HEK293 (cell line): ENCODE measurements around the gene CA10.

Experiments used
- CTCF ChIA-PET: fragments of 350-600 bp; formaldehyde crosslinking; extraction: SDS; loops from one replicate; lab custom pipeline; 2021; ENCODE audit warnings: antibody characterized with exemption; lab: Yijun Ruan, JAX
- POLR2A ChIA-PET: fragments of 300-600 bp; formaldehyde crosslinking; extraction: SDS; loops from one replicate; lab custom pipeline; 2020; ENCODE audit warnings: antibody characterized with exemption, inconsistent platforms; lab: Yijun Ruan, JAX
- H3K27ac ChIP-seq: fragments of 200-500 bp; sonication (Bioruptor generic); 2 replicates; pipeline ENCODE4 v1.5.1; 2014; ENCODE audit warnings: low read depth, low read length, control low read depth, inconsistent platforms; ENCODE audit errors: extremely low read depth
- H3K36me3 ChIP-seq, 2 experiments: fragments of 200-500 bp in 1 of 2; sonication (Bioruptor generic) in 1 of 2; 1 replicate in 1 of 2; 2 replicates in 1 of 2; pipeline ENCODE4 v1.5.1; 2014 to 2017; ENCODE audit warnings: inconsistent platforms in 2 of 2, low read length in 2 of 2; ENCODE audit not compliant: control insufficient read depth in 2 of 2, insufficient read depth in 1 of 2
- H3K4me1 ChIP-seq: fragments of 200-500 bp; sonication (Bioruptor generic); 2 replicates; pipeline ENCODE4 v1.5.1; 2014; ENCODE audit warnings: mild to moderate bottlenecking, low read length, inconsistent platforms; ENCODE audit not compliant: control insufficient read depth, insufficient read depth
- H3K4me3 ChIP-seq: 2 replicates; pipeline ENCODE4 v1.5.1; 2011; ENCODE audit warnings: low read depth, mild to moderate bottlenecking, control low read depth, low read length, moderate library complexity
- H3K9me3 ChIP-seq: fragments of 200-500 bp; sonication (Bioruptor generic); 2 replicates; pipeline ENCODE4 v1.5.1; 2014; ENCODE audit warnings: low read depth, low read length, inconsistent platforms; ENCODE audit not compliant: control insufficient read depth, insufficient read depth
- BCL6B ChIP-seq: fragments of 450-650 bp; formaldehyde crosslinking; IDR thresholded peaks from 2 replicates; pipeline ENCODE4 v1.5.1; 2017; ENCODE audit warnings: missing biosample characterization, missing genetic modification characterization
- GFI1B ChIP-seq: fragments of 450-650 bp; formaldehyde crosslinking; IDR thresholded peaks from 2 replicates; pipeline ENCODE4 v1.5.1; 2016; ENCODE audit warnings: missing biosample characterization, missing genetic modification characterization
- SP3 ChIP-seq: fragments of 450-650 bp; formaldehyde crosslinking; IDR thresholded peaks from 2 replicates; pipeline ENCODE4 v1.5.1; 2016; ENCODE audit warnings: missing biosample characterization, missing genetic modification characterization
- YY2 ChIP-seq: fragments of 450-650 bp; formaldehyde crosslinking; IDR thresholded peaks from 2 replicates; pipeline ENCODE4 v1.5.1; 2016; ENCODE audit warnings: missing biosample characterization, missing genetic modification characterization
- ZBTB1 ChIP-seq: fragments of 450-650 bp; formaldehyde crosslinking; IDR thresholded peaks from 2 replicates; pipeline ENCODE4 v1.5.1; 2016; ENCODE audit warnings: missing biosample characterization, missing genetic modification characterization
- ZEB2 ChIP-seq: fragments of 450-650 bp; formaldehyde crosslinking; IDR thresholded peaks from 2 replicates; pipeline ENCODE4 v1.5.1; 2016; ENCODE audit warnings: missing biosample characterization, missing genetic modification characterization
- ZFHX2 ChIP-seq: fragments of 450-650 bp; formaldehyde crosslinking; conservative IDR thresholded peaks from 2 replicates; pipeline ENCODE4 v1.5.1; 2016; ENCODE audit warnings: missing biosample characterization, missing genetic modification characterization
- ZNF518A ChIP-seq: fragments of 450-650 bp; formaldehyde crosslinking; conservative IDR thresholded peaks from 2 replicates; pipeline ENCODE4 v1.5.1; 2016; ENCODE audit warnings: low read depth, missing biosample characterization, missing genetic modification characterization
- ZNF544 ChIP-seq: fragments of 450-650 bp; formaldehyde crosslinking; IDR thresholded peaks from 2 replicates; pipeline ENCODE4 v1.5.0; 2017; ENCODE audit warnings: missing biosample characterization, missing genetic modification characterization
- ZNF548 ChIP-seq: fragments of 450-650 bp; formaldehyde crosslinking; IDR thresholded peaks from 2 replicates; pipeline ENCODE4 v1.5.1; 2016; ENCODE audit warnings: missing biosample characterization, missing genetic modification characterization
- ZNF610 ChIP-seq: fragments of 450-650 bp; formaldehyde crosslinking; IDR thresholded peaks from 2 replicates; pipeline ENCODE4 v1.5.1; 2016; ENCODE audit warnings: missing biosample characterization, missing genetic modification characterization, borderline replicate concordance
- TF ChIP-seq, protein P1 (sequence below): fragments of 450-650 bp; formaldehyde crosslinking; IDR thresholded peaks from 2 replicates; pipeline ENCODE4 v1.5.1; 2016; ENCODE audit warnings: missing biosample characterization, missing genetic modification characterization
- TF ChIP-seq, protein P2 (sequence below): fragments of 450-650 bp; formaldehyde crosslinking; IDR thresholded peaks from 2 replicates; pipeline ENCODE4 v1.5.1; 2016; ENCODE audit warnings: missing biosample characterization, missing genetic modification characterization

CA10 gene

DNA sequence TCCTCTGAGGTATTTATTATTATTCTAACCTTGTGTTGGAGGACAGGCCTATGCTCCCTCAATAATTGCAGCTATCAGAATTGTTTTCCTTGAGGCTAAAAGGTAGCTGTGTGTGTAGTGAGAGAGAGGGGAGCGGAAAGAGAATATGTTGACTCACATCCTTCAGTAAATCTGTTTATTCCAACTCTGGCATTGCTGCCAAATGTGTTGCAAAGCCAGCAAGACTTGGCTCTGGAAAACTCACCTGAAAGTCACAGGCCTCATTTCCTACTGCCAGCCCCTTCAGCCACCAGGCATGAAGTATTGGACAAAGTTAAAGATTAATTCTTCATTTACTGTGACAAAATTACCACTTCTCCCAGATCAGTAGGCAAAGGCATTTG is 9.6 kb downstream of the CA10 start (continued):
- no peak for TF ChIP-seq ZNF518A (tag by site-specific recombination)
- TF ChIP-seq, protein P1, sequence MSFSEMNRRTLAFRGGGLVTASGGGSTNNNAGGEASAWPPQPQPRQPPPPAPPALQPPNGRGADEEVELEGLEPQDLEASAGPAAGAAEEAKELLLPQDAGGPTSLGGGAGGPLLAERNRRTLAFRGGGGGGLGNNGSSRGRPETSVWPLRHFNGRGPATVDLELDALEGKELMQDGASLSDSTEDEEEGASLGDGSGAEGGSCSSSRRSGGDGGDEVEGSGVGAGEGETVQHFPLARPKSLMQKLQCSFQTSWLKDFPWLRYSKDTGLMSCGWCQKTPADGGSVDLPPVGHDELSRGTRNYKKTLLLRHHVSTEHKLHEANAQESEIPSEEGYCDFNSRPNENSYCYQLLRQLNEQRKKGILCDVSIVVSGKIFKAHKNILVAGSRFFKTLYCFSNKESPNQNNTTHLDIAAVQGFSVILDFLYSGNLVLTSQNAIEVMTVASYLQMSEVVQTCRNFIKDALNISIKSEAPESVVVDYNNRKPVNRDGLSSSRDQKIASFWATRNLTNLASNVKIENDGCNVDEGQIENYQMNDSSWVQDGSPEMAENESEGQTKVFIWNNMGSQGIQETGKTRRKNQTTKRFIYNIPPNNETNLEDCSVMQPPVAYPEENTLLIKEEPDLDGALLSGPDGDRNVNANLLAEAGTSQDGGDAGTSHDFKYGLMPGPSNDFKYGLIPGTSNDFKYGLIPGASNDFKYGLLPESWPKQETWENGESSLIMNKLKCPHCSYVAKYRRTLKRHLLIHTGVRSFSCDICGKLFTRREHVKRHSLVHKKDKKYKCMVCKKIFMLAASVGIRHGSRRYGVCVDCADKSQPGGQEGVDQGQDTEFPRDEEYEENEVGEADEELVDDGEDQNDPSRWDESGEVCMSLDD (tag by site-specific recombination): no peak
- no peak for TF ChIP-seq ZEB2 (tag by site-specific recombination)

DNA sequence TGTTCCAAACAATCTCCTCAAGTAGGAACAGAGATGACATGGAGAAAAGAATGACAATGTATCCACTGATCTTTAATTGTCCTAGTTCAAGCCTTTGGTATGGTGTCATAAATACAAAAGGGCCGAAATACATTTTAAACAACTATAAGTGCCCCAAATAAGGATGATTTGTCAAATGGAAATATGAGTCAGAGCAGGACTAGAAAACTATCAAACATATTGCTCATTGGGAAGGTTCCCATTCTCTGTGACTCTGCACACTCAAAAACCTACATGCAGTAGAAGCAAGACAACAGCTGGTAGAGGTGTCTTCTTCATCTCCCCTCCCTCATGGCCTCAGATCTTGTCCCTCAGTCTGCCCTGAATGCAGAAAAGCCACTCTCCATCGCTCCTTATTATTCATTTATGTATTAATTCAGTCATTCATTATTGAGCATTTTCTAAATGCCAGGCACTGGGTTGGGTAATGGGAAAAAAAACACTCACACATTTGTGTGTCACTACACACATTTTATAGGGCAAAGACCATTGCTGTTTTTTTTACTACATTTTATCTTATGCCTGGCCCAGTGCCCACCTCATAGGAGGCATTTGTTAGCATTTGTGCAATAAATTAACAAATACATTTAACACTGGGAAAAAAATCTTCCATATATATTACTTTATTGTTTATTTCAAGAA is 10.1 kb downstream of the CA10 start:
- ChIA-PET POLR2A (no interaction called here), CTCF (no interaction called here)
- Histone ChIP-seq H3K4me3 (no peak overlapping the region), H3K36me3 (no peaks in the 10 kb centered on the region), H3K9me3 (no peaks in the 10 kb centered on the region), H3K4me1 (peaks cover 8% of the 10 kb centered on the region), H3K27ac (peak overlapping the region; percentile 82)
- TF ChIP-seq, protein P2, sequence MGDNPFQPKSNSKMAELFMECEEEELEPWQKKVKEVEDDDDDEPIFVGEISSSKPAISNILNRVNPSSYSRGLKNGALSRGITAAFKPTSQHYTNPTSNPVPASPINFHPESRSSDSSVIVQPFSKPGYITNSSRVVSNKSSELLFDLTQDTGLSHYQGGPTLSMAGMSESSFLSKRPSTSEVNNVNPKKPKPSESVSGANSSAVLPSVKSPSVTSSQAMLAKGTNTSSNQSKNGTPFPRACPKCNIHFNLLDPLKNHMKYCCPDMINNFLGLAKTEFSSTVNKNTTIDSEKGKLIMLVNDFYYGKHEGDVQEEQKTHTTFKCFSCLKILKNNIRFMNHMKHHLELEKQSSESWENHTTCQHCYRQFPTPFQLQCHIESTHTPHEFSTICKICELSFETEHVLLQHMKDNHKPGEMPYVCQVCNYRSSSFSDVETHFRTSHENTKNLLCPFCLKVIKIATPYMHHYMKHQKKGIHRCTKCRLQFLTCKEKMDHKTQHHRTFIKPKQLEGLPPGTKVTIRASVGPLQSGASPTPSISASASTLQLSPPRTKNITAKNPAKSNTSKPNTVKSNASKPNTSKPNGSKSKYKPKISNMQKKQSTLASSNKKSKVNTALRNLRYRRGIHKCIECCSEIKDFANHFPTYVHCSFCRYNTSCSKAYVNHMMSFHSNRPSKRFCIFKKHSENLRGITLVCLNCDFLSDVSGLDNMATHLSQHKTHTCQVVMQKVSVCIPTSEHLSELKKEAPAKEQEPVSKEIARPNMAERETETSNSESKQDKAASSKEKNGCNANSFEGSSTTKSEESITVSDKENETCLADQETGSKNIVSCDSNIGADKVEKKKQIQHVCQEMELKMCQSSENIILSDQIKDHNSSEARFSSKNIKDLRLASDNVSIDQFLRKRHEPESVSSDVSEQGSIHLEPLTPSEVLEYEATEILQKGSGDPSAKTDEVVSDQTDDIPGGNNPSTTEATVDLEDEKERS (tag by site-specific recombination): no peak
- TF ChIP-seq BCL6B (tag by site-specific recombination) (no peak), ZFHX2 (tag by site-specific recombination) (no peak), ZNF544 (no peak), ZBTB1 (tag by site-specific recombination) (no peak), GFI1B (tag by site-specific recombination) (no peak), SP3 (no peak), YY2 (tag by site-specific recombination) (no peak), ZNF548 (tag by site-specific recombination) (no peak), ZNF610 (tag by site-specific recombination) (no peak)
